NT2/D1 (cell line): ENCODE measurements around the gene DCC.

Source experiments
- DNase-seq: peaks from one replicate; pipeline ENCODE4 v3.0.0-alpha.2; 2011; ENCODE audit warnings: low read depth, low spot score
- H3K27me3 ChIP-seq: 2 replicates; pipeline ENCODE4 v1.6.0; 2011; ENCODE audit warnings: mild to moderate bottlenecking; ENCODE audit not compliant: insufficient read length, insufficient read depth
- H3K36me3 ChIP-seq: 2 replicates; pipeline ENCODE4 v1.6.1; 2011; ENCODE audit warnings: mild to moderate bottlenecking, low read length, mixed read lengths; ENCODE audit not compliant: insufficient read depth, insufficient read length
- H3K4me1 ChIP-seq: 2 replicates; pipeline ENCODE4 v1.5.1; 2011; ENCODE audit not compliant: insufficient read depth, insufficient read length
- H3K4me3 ChIP-seq: 2 replicates; pipeline ENCODE4 v1.5.1; 2011; ENCODE audit warnings: low read depth; ENCODE audit not compliant: insufficient read length
- H3K9ac ChIP-seq: 2 replicates; pipeline ENCODE4 v1.6.0; 2011; ENCODE audit warnings: low read depth; ENCODE audit not compliant: insufficient read length
- H3K9me3 ChIP-seq: 2 replicates; pipeline ENCODE4 v1.5.1; 2011; ENCODE audit warnings: mild to moderate bottlenecking, low read length; ENCODE audit not compliant: insufficient read depth
- SUZ12 ChIP-seq: IDR thresholded peaks from 2 replicates; pipeline ENCODE4 v1.6.1; 2011; ENCODE audit not compliant: insufficient read length, insufficient read depth; ENCODE audit errors: extremely low read depth
- YY1 ChIP-seq: IDR thresholded peaks from 2 replicates; pipeline ENCODE4 v1.6.1; 2011; ENCODE audit not compliant: insufficient read length, insufficient read depth
- ZNF274 ChIP-seq: IDR thresholded peaks from 2 replicates; pipeline ENCODE4 v1.6.1; 2011; ENCODE audit warnings: mild to moderate bottlenecking, low read depth, low read length

Gene DCC

GRCh38 chr18:52370841-52371240 is 30.8 kb downstream of the DCC start:
- no peak for DNase-seq
- no peak for TF ChIP-seq ZNF274
- no peak for TF ChIP-seq YY1
- TF ChIP-seq SUZ12: no peak
- Histone ChIP-seq H3K9me3 (no peaks in the 10 kb centered on the region), H3K9ac (no peak overlapping the region), H3K36me3 (no peaks in the 10 kb centered on the region), H3K4me3 (no peak overlapping the region), H3K4me1 (no peaks in the 10 kb centered on the region), H3K27me3 (no peaks in the 10 kb centered on the region)

GRCh38 chr18:52376104-52376503 is 36.1 kb downstream of the DCC start:
- no peaks in the 10 kb centered on the region for H3K4me1 ChIP-seq
- no peaks in the 10 kb centered on the region for H3K36me3 ChIP-seq
- H3K9me3 ChIP-seq: no peaks in the 10 kb centered on the region
- TF ChIP-seq SUZ12 (no peak), ZNF274 (no peak), YY1 (no peak)
- H3K27me3 ChIP-seq: no peaks in the 10 kb centered on the region
- DNase-seq: no peak
- H3K4me3 ChIP-seq: no peak overlapping the region
- no peak overlapping the region for H3K9ac ChIP-seq

GRCh38 chr18:52377094-52377493 is 37.1 kb downstream of the DCC start:
- no peaks in the 10 kb centered on the region for H3K4me1 ChIP-seq
- H3K4me3 ChIP-seq: no peak overlapping the region
- no peak overlapping the region for H3K9ac ChIP-seq
- H3K36me3 ChIP-seq: no peaks in the 10 kb centered on the region
- DNase-seq: no peak
- no peaks in the 10 kb centered on the region for H3K27me3 ChIP-seq
- TF ChIP-seq YY1: no peak
- TF ChIP-seq ZNF274: no peak
- no peak for TF ChIP-seq SUZ12
- H3K9me3 ChIP-seq: no peaks in the 10 kb centered on the region

- Histone ChIP-seq H3K4me3 (no peak overlapping the region), H3K4me1 (no peaks in the 10 kb centered on the region), H3K27me3 (no peaks in the 10 kb centered on the region), H3K9ac (no peak overlapping the region), H3K9me3 (no peaks in the 10 kb centered on the region), H3K36me3 (no peaks in the 10 kb centered on the region)
- no peak for TF ChIP-seq SUZ12
- TF ChIP-seq YY1: no peak
- TF ChIP-seq ZNF274: no peak
- no peak for DNase-seq
Measured at GRCh38 chr18:52386306-52386705, 46.3 kb downstream of the DCC start.

GRCh38 chr18:52387175-52387574 is 47.2 kb downstream of the DCC start:
- DNase-seq: no peak
- no peaks in the 10 kb centered on the region for H3K27me3 ChIP-seq
- no peak overlapping the region for H3K9ac ChIP-seq
- H3K36me3 ChIP-seq: no peaks in the 10 kb centered on the region
- no peak for TF ChIP-seq SUZ12
- no peak for TF ChIP-seq YY1
- TF ChIP-seq ZNF274: no peak
- no peak overlapping the region for H3K4me3 ChIP-seq
- H3K4me1 ChIP-seq: no peaks in the 10 kb centered on the region
- no peaks in the 10 kb centered on the region for H3K9me3 ChIP-seq

- H3K4me3 ChIP-seq: no peak overlapping the region
- no peaks in the 10 kb centered on the region for H3K36me3 ChIP-seq
- H3K9me3 ChIP-seq: no peaks in the 10 kb centered on the region
- TF ChIP-seq ZNF274 (no peak), SUZ12 (no peak), YY1 (no peak)
- H3K27me3 ChIP-seq: no peaks in the 10 kb centered on the region
- H3K9ac ChIP-seq: no peak overlapping the region
- H3K4me1 ChIP-seq: no peaks in the 10 kb centered on the region
- DNase-seq: no peak
Measured at GRCh38 chr18:52391810-52392559, 52.0 kb downstream of the DCC start.

GRCh38 chr18:52394602-52395001 is 54.6 kb downstream of the DCC start:
- DNase-seq: no peak
- H3K4me1 ChIP-seq: no peaks in the 10 kb centered on the region
- H3K27me3 ChIP-seq: no peaks in the 10 kb centered on the region
- no peaks in the 10 kb centered on the region for H3K9me3 ChIP-seq
- no peak overlapping the region for H3K4me3 ChIP-seq
- H3K36me3 ChIP-seq: no peaks in the 10 kb centered on the region
- no peak for TF ChIP-seq SUZ12
- TF ChIP-seq YY1: no peak
- TF ChIP-seq ZNF274: no peak
- no peak overlapping the region for H3K9ac ChIP-seq
